HCT116 (cell line): Measurements from ENCODE around the gene ADD1. TPM values are rescaled to one million over a fixed set of nuclear protein-coding genes. Genes with fewer than 3 reads are reported as not detected.

Source experiments
- ATAC-seq: fragments of 200-7000 bp; cut with Tn5 transposase; 2 replicates; pipeline ENCODE4 v1.9.1; 2020; ENCODE audit warnings: mild to moderate bottlenecking, moderate library complexity
- BruUV-seq: library from RNA; stranded (reverse); fragments of 400-500 nt; replicated peaks from 2 replicates; lab custom pipeline; 2021; lab: Mats Ljungman, UMichigan
- CTCF ChIA-PET: fragments of 300-600 bp; sonication (Branson Sonifier 250); formaldehyde crosslinking; loops from one replicate; lab custom pipeline; 2021; ENCODE audit warnings: antibody characterized with exemption; lab: Charles Lee
- POLR2A ChIA-PET: fragments of 300-600, 350-600 bp; sonication (Branson Sonifier 250); formaldehyde crosslinking; loops from one replicate; lab custom pipeline; 2021; ENCODE audit warnings: antibody characterized with exemption; lab: Charles Lee
- RAD21 ChIA-PET, 2 experiments: fragments of 300-600 bp; sonication (Branson Sonifier 250); formaldehyde crosslinking; loops; one replicate each; lab custom pipeline; 2023; ENCODE audit warnings: low total read pairs in 2 of 2; ENCODE audit not compliant: uncharacterized antibody in 2 of 2, unreplicated experiment in 2 of 2, low non-redundant PET in 1 of 2; lab: Charles Lee
- DNase-seq: peaks from one replicate; pipeline ENCODE4 v3.0.0-alpha.2; 2010; ENCODE audit warnings: low read depth, low spot score
- H2AFZ ChIP-seq: fragments of 200-600 bp; shearing (Covaris generic), sonication (generic); 2 replicates; pipeline ENCODE4 v1.6.1; 2017; ENCODE audit warnings: low read depth, mixed run types, mixed read lengths, antibody characterized with exemption, low read length; ENCODE audit not compliant: poor library complexity, severe bottlenecking
- H3K27ac ChIP-seq: 2 replicates; pipeline ENCODE4 v1.5.1; 2012; ENCODE audit warnings: low read depth, low read length
- H3K27me3 ChIP-seq: fragments of 200-600 bp; sonication (generic); 2 replicates; pipeline ENCODE4 v1.6.1; 2016; ENCODE audit warnings: mixed run types, low read length, mixed read lengths; ENCODE audit not compliant: insufficient read depth
- H3K36me3 ChIP-seq, 2 experiments: fragments of 200-500 bp in 1 of 2; fragments of 200-600 bp in 1 of 2; sonication (Bioruptor generic) in 1 of 2; sonication (generic) in 1 of 2; 2 replicates each; pipeline versions ENCODE4 v1.5.1 to v1.6.1; 2014 to 2016; ENCODE audit warnings: low read length in 2 of 2, inconsistent platforms in 1 of 2, mixed read lengths in 1 of 2, mixed run types in 1 of 2; ENCODE audit not compliant: insufficient read depth in 2 of 2, control insufficient read depth in 1 of 2
- H3K4me1 ChIP-seq, 2 experiments: fragments of 200-600 bp in 1 of 2; sonication (generic) in 1 of 2; 2 replicates each; pipeline versions ENCODE4 v1.5.1 to v1.6.1; 2012 to 2017; ENCODE audit warnings: low read length in 2 of 2, inconsistent platforms in 1 of 2, mild to moderate bottlenecking in 1 of 2, mixed read lengths in 1 of 2, mixed run types in 1 of 2, moderate library complexity in 1 of 2; ENCODE audit not compliant: insufficient read depth in 2 of 2, control insufficient read depth in 1 of 2
- H3K4me2 ChIP-seq: fragments of 200-600 bp; sonication (generic); 2 replicates; pipeline ENCODE4 v1.6.1; 2017; ENCODE audit warnings: mixed run types, low read length, mixed read lengths
- H3K4me3 ChIP-seq, 2 experiments: fragments of 200-600 bp in 1 of 2; sonication (generic) in 1 of 2; replicated peaks in 1 of 2; 2 replicates each; pipeline ENCODE4 v1.5.1; 2011 to 2016; ENCODE audit warnings: low read length in 2 of 2, control low read depth in 1 of 2, low read depth in 1 of 2, mild to moderate bottlenecking in 1 of 2, mixed read lengths in 1 of 2, mixed run types in 1 of 2
- H3K79me2 ChIP-seq: fragments of 200-600 bp; sonication (generic); 2 replicates; pipeline ENCODE4 v1.6.1; 2017; ENCODE audit warnings: mild to moderate bottlenecking, mixed run types, low read length, moderate library complexity, mixed read lengths; ENCODE audit not compliant: insufficient read depth
- H3K9ac ChIP-seq: fragments of 200-600 bp; sonication (generic); 2 replicates; pipeline ENCODE4 v1.6.1; 2016; ENCODE audit warnings: low read length, mixed read lengths
- H3K9me2 ChIP-seq: fragments of 200-600 bp; sonication (generic), shearing (Covaris generic); 2 replicates; pipeline ENCODE4 v1.6.1; 2017; ENCODE audit warnings: mixed run types, mild to moderate bottlenecking, moderate library complexity; ENCODE audit not compliant: insufficient read depth
- H3K9me3 ChIP-seq, 2 experiments: fragments of 200-500 bp in 1 of 2; fragments of 200-600 bp in 1 of 2; sonication (Bioruptor generic) in 1 of 2; sonication (generic) in 1 of 2; 2 replicates each; pipeline ENCODE4 v1.6.1; 2014 to 2017; ENCODE audit warnings: low read length in 2 of 2, mixed read lengths in 2 of 2, inconsistent platforms in 1 of 2, low read depth in 1 of 2, mild to moderate bottlenecking in 1 of 2, mixed run types in 1 of 2, moderate library complexity in 1 of 2; ENCODE audit not compliant: control insufficient read depth in 1 of 2, insufficient read depth in 1 of 2
- H4K20me1 ChIP-seq: fragments of 200-600 bp; sonication (generic), shearing (Covaris generic); 2 replicates; pipeline ENCODE4 v1.6.1; 2017; ENCODE audit warnings: mixed run types, mild to moderate bottlenecking, moderate library complexity; ENCODE audit not compliant: insufficient read depth
- CBX3 ChIP-seq: IDR thresholded peaks from 2 replicates; pipeline ENCODE4 v1.6.1; 2012; ENCODE audit warnings: low read depth
- CEBPB ChIP-seq: IDR thresholded peaks from 2 replicates; pipeline ENCODE4 v1.6.1; 2012; ENCODE audit warnings: low read depth
- EGR1 ChIP-seq: IDR thresholded peaks from 2 replicates; pipeline ENCODE4 v1.6.1; 2012; ENCODE audit warnings: low read depth
- ELF1 ChIP-seq: IDR thresholded peaks from 2 replicates; pipeline ENCODE4 v1.6.1; 2012; ENCODE audit warnings: low read depth, borderline replicate concordance
- EZH2 ChIP-seq: fragments of 200-600 bp; sonication (generic); IDR thresholded peaks from 2 replicates; pipeline ENCODE4 v1.6.1; 2017; ENCODE audit warnings: antibody characterized with exemption, mixed run types
- EZH2phosphoT487 ChIP-seq: fragments of 200-600 bp; IDR thresholded peaks from 2 replicates; pipeline ENCODE4 v1.6.1; 2018; ENCODE audit warnings: antibody characterized with exemption, borderline replicate concordance
- FOSL1 ChIP-seq: IDR thresholded peaks from 2 replicates; pipeline ENCODE4 v1.6.1; 2012; ENCODE audit warnings: low read depth
- JUND ChIP-seq: IDR thresholded peaks from 2 replicates; pipeline ENCODE4 v1.6.1; 2012
- POLR2A ChIP-seq: IDR thresholded peaks from 2 replicates; pipeline ENCODE4 v1.7.0; 2011; ENCODE audit warnings: borderline replicate concordance; ENCODE audit not compliant: insufficient read depth, insufficient read length; ENCODE audit errors: extremely low read depth
- POLR2AphosphoS5 ChIP-seq: IDR thresholded peaks from 2 replicates; pipeline ENCODE4 v1.6.1; 2011; ENCODE audit warnings: mild to moderate bottlenecking, low read depth, low read length, moderate library complexity
- SIN3A ChIP-seq: IDR thresholded peaks from 2 replicates; pipeline ENCODE4 v1.6.1; 2012; ENCODE audit warnings: low read depth
- SRF ChIP-seq: IDR thresholded peaks from 2 replicates; pipeline ENCODE4 v1.6.1; 2012; ENCODE audit warnings: low read depth
- TCF7L2 ChIP-seq: IDR thresholded peaks from 2 replicates; pipeline ENCODE4 v1.7.0; 2011; ENCODE audit warnings: borderline replicate concordance, inconsistent platforms; ENCODE audit not compliant: insufficient read depth, insufficient read length; ENCODE audit errors: extremely low read depth
- YY1 ChIP-seq: IDR thresholded peaks from 2 replicates; pipeline ENCODE4 v1.6.1; 2011; ENCODE audit warnings: low read length, low read depth, moderate library complexity, mild to moderate bottlenecking; ENCODE audit not compliant: insufficient replicate concordance; ENCODE audit errors: extremely low read depth
- ZNF274 ChIP-seq: fragments of 200-500 bp; sonication (Bioruptor generic); IDR thresholded peaks from 2 replicates; pipeline ENCODE4 v1.6.1; 2014; ENCODE audit warnings: mild to moderate bottlenecking, low read depth, low read length, inconsistent platforms
- intact Hi-C: fragments of 100-400 bp; cut with micrococcal nuclease; formaldehyde crosslinking; loops from 2 replicates; pipeline ENCODE4 v1.10.0; 2022
- total RNA-seq: library from RNA; stranded (reverse); gene quantifications from one replicate; pipeline ENCODE4 v1.2.1, GENCODE V29; 2021; ENCODE audit not compliant: unreplicated experiment
- TF ChIP-seq, protein P1 (sequence below), 3 experiments: fragments of 200-600 bp in 1 of 3; sonication (generic) in 1 of 3; IDR thresholded peaks in 2 of 3; conservative IDR thresholded peaks in 1 of 3; 2 replicates each; pipeline ENCODE4 v1.5.1; 2012 to 2017; ENCODE audit warnings: low read depth in 2 of 3, low read length in 2 of 3, antibody characterized with exemption in 1 of 3, borderline replicate concordance in 1 of 3, control low read depth in 1 of 3, mild to moderate bottlenecking in 1 of 3, mixed read lengths in 1 of 3, mixed run types in 1 of 3, moderate library complexity in 1 of 3; ENCODE audit not compliant: insufficient read depth in 1 of 3
- TF ChIP-seq, protein P2 (sequence below): IDR thresholded peaks from 2 replicates; pipeline ENCODE4 v1.6.1; 2011; ENCODE audit warnings: mild to moderate bottlenecking, low read length, moderate library complexity; ENCODE audit not compliant: insufficient replicate concordance; ENCODE audit errors: extremely low read depth
- TF ChIP-seq, protein P3 (sequence below): IDR thresholded peaks from 2 replicates; pipeline ENCODE4 v1.6.1; 2012
- TF ChIP-seq, protein P4 (sequence below): IDR thresholded peaks from 2 replicates; pipeline ENCODE4 v1.6.1; 2012; ENCODE audit warnings: low read depth
- TF ChIP-seq, protein P5 (sequence below): IDR thresholded peaks from 2 replicates; pipeline ENCODE4 v1.6.1; 2012

The ADD1 gene
- total RNA-seq, 1 experiment from 2014 or later: 139 TPM

DNA sequence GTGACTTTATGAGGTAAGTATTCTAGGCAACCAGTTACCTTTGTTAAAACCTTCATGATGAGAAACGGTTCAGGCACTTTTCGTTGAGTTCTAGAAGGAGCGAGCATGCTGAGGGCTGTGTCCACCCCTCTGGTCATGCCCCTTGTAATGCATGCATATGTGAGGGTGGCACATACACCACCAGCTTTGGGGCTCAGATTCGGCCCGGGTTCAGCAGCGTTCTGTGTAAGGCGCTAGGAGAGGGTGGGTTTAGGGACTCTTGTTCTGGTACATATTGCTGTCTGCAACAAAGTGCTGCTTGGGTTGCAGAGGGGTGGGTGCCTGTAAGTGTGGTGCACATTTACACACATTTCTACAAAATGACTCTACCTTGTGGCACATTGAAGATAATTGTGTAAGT is 65.0 kb downstream of the ADD1 start:
- ChIA-PET CTCF (no interaction called here), POLR2A (no interaction called here), RAD21 (no interaction called here)
- no peaks in the 10 kb centered on the region for H3K79me2 ChIP-seq
- no peak overlapping the region for H3K9ac ChIP-seq
- no peaks in the 10 kb centered on the region for H3K9me2 ChIP-seq
- H3K27ac ChIP-seq: no peak overlapping the region
- no peak overlapping the region for H3K4me3 ChIP-seq
- H3K27me3 ChIP-seq: no peaks in the 10 kb centered on the region
- no peak overlapping the region for H2AFZ ChIP-seq
- H3K4me2 ChIP-seq: no peak overlapping the region
- H3K4me1 ChIP-seq: no peaks in the 10 kb centered on the region
- DNase-seq (no peak), ATAC-seq (no peak)
- no peak for TF ChIP-seq CEBPB
- no peak for TF ChIP-seq TCF7L2
- no peak for TF ChIP-seq JUND
- TF ChIP-seq ELF1: no peak
- no peak for TF ChIP-seq FOSL1
- TF ChIP-seq, protein P1, sequence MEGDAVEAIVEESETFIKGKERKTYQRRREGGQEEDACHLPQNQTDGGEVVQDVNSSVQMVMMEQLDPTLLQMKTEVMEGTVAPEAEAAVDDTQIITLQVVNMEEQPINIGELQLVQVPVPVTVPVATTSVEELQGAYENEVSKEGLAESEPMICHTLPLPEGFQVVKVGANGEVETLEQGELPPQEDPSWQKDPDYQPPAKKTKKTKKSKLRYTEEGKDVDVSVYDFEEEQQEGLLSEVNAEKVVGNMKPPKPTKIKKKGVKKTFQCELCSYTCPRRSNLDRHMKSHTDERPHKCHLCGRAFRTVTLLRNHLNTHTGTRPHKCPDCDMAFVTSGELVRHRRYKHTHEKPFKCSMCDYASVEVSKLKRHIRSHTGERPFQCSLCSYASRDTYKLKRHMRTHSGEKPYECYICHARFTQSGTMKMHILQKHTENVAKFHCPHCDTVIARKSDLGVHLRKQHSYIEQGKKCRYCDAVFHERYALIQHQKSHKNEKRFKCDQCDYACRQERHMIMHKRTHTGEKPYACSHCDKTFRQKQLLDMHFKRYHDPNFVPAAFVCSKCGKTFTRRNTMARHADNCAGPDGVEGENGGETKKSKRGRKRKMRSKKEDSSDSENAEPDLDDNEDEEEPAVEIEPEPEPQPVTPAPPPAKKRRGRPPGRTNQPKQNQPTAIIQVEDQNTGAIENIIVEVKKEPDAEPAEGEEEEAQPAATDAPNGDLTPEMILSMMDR (IDR thresholded peaks at IDR 0.05 in 2 of 3, conservative IDR thresholded peaks at IDR 0.05 in 1 of 3; ENCODE audit: borderline replicate concordance in 1 of 3, insufficient read depth in 1 of 3, low read depth in 2 of 3, low read length in 2 of 3): no peak
- TF ChIP-seq, protein P2, sequence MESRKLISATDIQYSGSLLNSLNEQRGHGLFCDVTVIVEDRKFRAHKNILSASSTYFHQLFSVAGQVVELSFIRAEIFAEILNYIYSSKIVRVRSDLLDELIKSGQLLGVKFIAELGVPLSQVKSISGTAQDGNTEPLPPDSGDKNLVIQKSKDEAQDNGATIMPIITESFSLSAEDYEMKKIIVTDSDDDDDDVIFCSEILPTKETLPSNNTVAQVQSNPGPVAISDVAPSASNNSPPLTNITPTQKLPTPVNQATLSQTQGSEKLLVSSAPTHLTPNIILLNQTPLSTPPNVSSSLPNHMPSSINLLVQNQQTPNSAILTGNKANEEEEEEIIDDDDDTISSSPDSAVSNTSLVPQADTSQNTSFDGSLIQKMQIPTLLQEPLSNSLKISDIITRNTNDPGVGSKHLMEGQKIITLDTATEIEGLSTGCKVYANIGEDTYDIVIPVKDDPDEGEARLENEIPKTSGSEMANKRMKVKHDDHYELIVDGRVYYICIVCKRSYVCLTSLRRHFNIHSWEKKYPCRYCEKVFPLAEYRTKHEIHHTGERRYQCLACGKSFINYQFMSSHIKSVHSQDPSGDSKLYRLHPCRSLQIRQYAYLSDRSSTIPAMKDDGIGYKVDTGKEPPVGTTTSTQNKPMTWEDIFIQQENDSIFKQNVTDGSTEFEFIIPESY: no peak
- TF ChIP-seq YY1: no peak
- TF ChIP-seq, protein P3, sequence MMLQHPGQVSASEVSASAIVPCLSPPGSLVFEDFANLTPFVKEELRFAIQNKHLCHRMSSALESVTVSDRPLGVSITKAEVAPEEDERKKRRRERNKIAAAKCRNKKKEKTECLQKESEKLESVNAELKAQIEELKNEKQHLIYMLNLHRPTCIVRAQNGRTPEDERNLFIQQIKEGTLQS: no peak
- no peak for TF ChIP-seq EZH2phosphoT487
- no peak for TF ChIP-seq SRF
- TF ChIP-seq, protein P4, sequence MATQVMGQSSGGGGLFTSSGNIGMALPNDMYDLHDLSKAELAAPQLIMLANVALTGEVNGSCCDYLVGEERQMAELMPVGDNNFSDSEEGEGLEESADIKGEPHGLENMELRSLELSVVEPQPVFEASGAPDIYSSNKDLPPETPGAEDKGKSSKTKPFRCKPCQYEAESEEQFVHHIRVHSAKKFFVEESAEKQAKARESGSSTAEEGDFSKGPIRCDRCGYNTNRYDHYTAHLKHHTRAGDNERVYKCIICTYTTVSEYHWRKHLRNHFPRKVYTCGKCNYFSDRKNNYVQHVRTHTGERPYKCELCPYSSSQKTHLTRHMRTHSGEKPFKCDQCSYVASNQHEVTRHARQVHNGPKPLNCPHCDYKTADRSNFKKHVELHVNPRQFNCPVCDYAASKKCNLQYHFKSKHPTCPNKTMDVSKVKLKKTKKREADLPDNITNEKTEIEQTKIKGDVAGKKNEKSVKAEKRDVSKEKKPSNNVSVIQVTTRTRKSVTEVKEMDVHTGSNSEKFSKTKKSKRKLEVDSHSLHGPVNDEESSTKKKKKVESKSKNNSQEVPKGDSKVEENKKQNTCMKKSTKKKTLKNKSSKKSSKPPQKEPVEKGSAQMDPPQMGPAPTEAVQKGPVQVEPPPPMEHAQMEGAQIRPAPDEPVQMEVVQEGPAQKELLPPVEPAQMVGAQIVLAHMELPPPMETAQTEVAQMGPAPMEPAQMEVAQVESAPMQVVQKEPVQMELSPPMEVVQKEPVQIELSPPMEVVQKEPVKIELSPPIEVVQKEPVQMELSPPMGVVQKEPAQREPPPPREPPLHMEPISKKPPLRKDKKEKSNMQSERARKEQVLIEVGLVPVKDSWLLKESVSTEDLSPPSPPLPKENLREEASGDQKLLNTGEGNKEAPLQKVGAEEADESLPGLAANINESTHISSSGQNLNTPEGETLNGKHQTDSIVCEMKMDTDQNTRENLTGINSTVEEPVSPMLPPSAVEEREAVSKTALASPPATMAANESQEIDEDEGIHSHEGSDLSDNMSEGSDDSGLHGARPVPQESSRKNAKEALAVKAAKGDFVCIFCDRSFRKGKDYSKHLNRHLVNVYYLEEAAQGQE: no peak
- TF ChIP-seq EZH2: no peak
- no peak for TF ChIP-seq CBX3
- no peak for TF ChIP-seq SIN3A
- TF ChIP-seq EGR1: no peak
- TF ChIP-seq, protein P5, sequence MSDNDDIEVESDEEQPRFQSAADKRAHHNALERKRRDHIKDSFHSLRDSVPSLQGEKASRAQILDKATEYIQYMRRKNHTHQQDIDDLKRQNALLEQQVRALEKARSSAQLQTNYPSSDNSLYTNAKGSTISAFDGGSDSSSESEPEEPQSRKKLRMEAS: no peak
- no peak for TF ChIP-seq ZNF274
- no peak for TF ChIP-seq POLR2A
- no peak for TF ChIP-seq POLR2AphosphoS5
- no peaks in the 10 kb centered on the region for H4K20me1 ChIP-seq
- H3K9me3 ChIP-seq: no peaks in the 10 kb centered on the region
- no TSS peak for BruUV-seq
- peaks cover 30 to 34% of the 10 kb centered on the region in 2 experiments for H3K36me3 ChIP-seq
- intact Hi-C loops: no loop called here
